ENCODE data around the gene ANKRD12.

GRCh38 chr18:9290156-9290555 lies 153.6 kb downstream of the ANKRD12 start:
- TF ChIP-seq EZH2phosphoT487 (conservative IDR thresholded peaks at IDR 0.05; ENCODE audit: low read length) (no peak), CTCF (IDR thresholded peaks at IDR 0.05; ENCODE audit: insufficient read depth, low read length, poor library complexity, severe bottlenecking) (no peak)
